SJCRH30 (cell line): ENCODE results near the gene MYO18B. TPM values are rescaled to one million over a fixed set of nuclear protein-coding genes. Genes with fewer than 3 reads are reported as not detected.

ENCODE experiments used
- DNase-seq, 2 experiments: peaks; one replicate each; pipeline ENCODE4 v3.0.0-alpha.2; 2015 to 2020
- H3K27ac ChIP-seq: fragments of 250-450 bp; sonication (Bioruptor Pico); 2 replicates; pipeline ENCODE4 v1.5.1; 2020; ENCODE audit warnings: mild to moderate bottlenecking, moderate library complexity
- H3K27me3 ChIP-seq: fragments of 250-450 bp; sonication (Bioruptor Pico); 2 replicates; pipeline ENCODE4 v1.5.1; 2020; ENCODE audit warnings: mild to moderate bottlenecking, moderate library complexity
- H3K36me3 ChIP-seq: fragments of 250-450 bp; sonication (Bioruptor Pico); 2 replicates; pipeline ENCODE4 v1.5.1; 2020; ENCODE audit warnings: mild to moderate bottlenecking, moderate library complexity
- H3K4me1 ChIP-seq: fragments of 250-450 bp; sonication (Bioruptor Pico); 2 replicates; pipeline ENCODE4 v1.5.1; 2020; ENCODE audit warnings: mild to moderate bottlenecking, moderate library complexity
- H3K4me3 ChIP-seq: fragments of 250-450 bp; sonication (Bioruptor Pico); 2 replicates; pipeline ENCODE4 v1.5.1; 2020; ENCODE audit warnings: mild to moderate bottlenecking, moderate library complexity
- H3K9me3 ChIP-seq: fragments of 250-450 bp; sonication (Bioruptor Pico); replicated peaks from 2 replicates; pipeline ENCODE4 v1.5.1; 2020; ENCODE audit warnings: mild to moderate bottlenecking, moderate library complexity
- total RNA-seq: library from RNA; depleted of rRNA; stranded (reverse); fragments of >200 nt; shearing (Covaris generic); gene quantifications from 2 replicates; pipeline ENCODE4 v1.2.3, GENCODE V29; 2014

Gene MYO18B
- total RNA-seq, 1 experiment from 2014 or later: 40.6 TPM

- Histone ChIP-seq H3K36me3 (peaks cover 81% of the 10 kb centered on the region), H3K9me3 (no peaks in the 10 kb centered on the region), H3K27me3 (no peaks in the 10 kb centered on the region), H3K4me3 (no peak overlapping the region), H3K27ac (no peak overlapping the region), H3K4me1 (no peaks in the 10 kb centered on the region)
- DNase-seq: no peak
Measured at GRCh38 chr22:25908755-25909154, 166.8 kb downstream of the MYO18B start.

- H3K9me3 ChIP-seq: no peaks in the 10 kb centered on the region
- no peak overlapping the region for H3K4me3 ChIP-seq
- H3K27ac ChIP-seq: no peak overlapping the region
- no peak for DNase-seq
- no peaks in the 10 kb centered on the region for H3K27me3 ChIP-seq
- no peaks in the 10 kb centered on the region for H3K4me1 ChIP-seq
- H3K36me3 ChIP-seq: peaks cover 72% of the 10 kb centered on the region
Measured at GRCh38 chr22:25909614-25910387, 167.8 kb downstream of the MYO18B start.

- no peaks in the 10 kb centered on the region for H3K27me3 ChIP-seq
- no peaks in the 10 kb centered on the region for H3K9me3 ChIP-seq
- H3K4me3 ChIP-seq: no peak overlapping the region
- H3K36me3 ChIP-seq: peaks cover 67% of the 10 kb centered on the region
- DNase-seq: no peak
- no peak overlapping the region for H3K27ac ChIP-seq
- H3K4me1 ChIP-seq: no peaks in the 10 kb centered on the region
Measured at GRCh38 chr22:25911243-25911972, 169.4 kb downstream of the MYO18B start.

GRCh38 chr22:25919452-25919851 lies 177.5 kb downstream of the MYO18B start:
- peaks cover 55% of the 10 kb centered on the region for H3K36me3 ChIP-seq
- H3K4me3 ChIP-seq: no peak overlapping the region
- H3K9me3 ChIP-seq: no peaks in the 10 kb centered on the region
- no peaks in the 10 kb centered on the region for H3K27me3 ChIP-seq
- no peak for DNase-seq
- H3K4me1 ChIP-seq: no peaks in the 10 kb centered on the region
- no peak overlapping the region for H3K27ac ChIP-seq

- Histone ChIP-seq H3K27ac (no peak overlapping the region), H3K27me3 (no peaks in the 10 kb centered on the region), H3K4me3 (no peak overlapping the region), H3K4me1 (no peaks in the 10 kb centered on the region), H3K9me3 (no peaks in the 10 kb centered on the region), H3K36me3 (peaks cover 57% of the 10 kb centered on the region)
- DNase-seq: no peak
Measured at GRCh38 chr22:25922141-25922540, 180.2 kb downstream of the MYO18B start.

- Histone ChIP-seq H3K36me3 (peaks cover 45% of the 10 kb centered on the region), H3K4me1 (no peaks in the 10 kb centered on the region), H3K9me3 (no peaks in the 10 kb centered on the region), H3K27me3 (no peaks in the 10 kb centered on the region), H3K4me3 (no peak overlapping the region), H3K27ac (no peak overlapping the region)
- DNase-seq: no peak
Measured at GRCh38 chr22:25923914-25924313, 181.9 kb downstream of the MYO18B start.

GRCh38 chr22:25928038-25928437 lies 186.1 kb downstream of the MYO18B start:
- peaks cover 40% of the 10 kb centered on the region for H3K36me3 ChIP-seq
- no peaks in the 10 kb centered on the region for H3K4me1 ChIP-seq
- no peak overlapping the region for H3K4me3 ChIP-seq
- no peak for DNase-seq
- no peaks in the 10 kb centered on the region for H3K9me3 ChIP-seq
- no peaks in the 10 kb centered on the region for H3K27me3 ChIP-seq
- no peak overlapping the region for H3K27ac ChIP-seq

- Histone ChIP-seq H3K27me3 (no peaks in the 10 kb centered on the region), H3K4me1 (no peaks in the 10 kb centered on the region), H3K4me3 (no peak overlapping the region)
Measured at GRCh38 chr22:25929321-25929878, 187.4 kb downstream of the MYO18B start.

GRCh38 chr22:25930083-25930482 lies 188.1 kb downstream of the MYO18B start:
- peaks cover 38% of the 10 kb centered on the region for H3K36me3 ChIP-seq
- no peak for DNase-seq
- H3K4me3 ChIP-seq: no peak overlapping the region
- H3K4me1 ChIP-seq: no peaks in the 10 kb centered on the region
- H3K9me3 ChIP-seq: no peaks in the 10 kb centered on the region
- H3K27me3 ChIP-seq: no peaks in the 10 kb centered on the region
- no peak overlapping the region for H3K27ac ChIP-seq

More at GRCh38 chr22:25929321-25929878, 187.4 kb downstream of the MYO18B start:
- Histone ChIP-seq H3K9me3 (no peaks in the 10 kb centered on the region), H3K27ac (no peak overlapping the region), H3K36me3 (peaks cover 40% of the 10 kb centered on the region)
- no peak for DNase-seq

- Histone ChIP-seq H3K9me3 (no peaks in the 10 kb centered on the region), H3K27ac (no peak overlapping the region), H3K36me3 (peaks cover 33% of the 10 kb centered on the region), H3K4me3 (no peak overlapping the region), H3K27me3 (no peaks in the 10 kb centered on the region), H3K4me1 (no peaks in the 10 kb centered on the region)
- DNase-seq: no peak
Measured at GRCh38 chr22:25930788-25931310, 188.9 kb downstream of the MYO18B start.

- DNase-seq: no peak
- Histone ChIP-seq H3K4me3 (no peak overlapping the region), H3K36me3 (peaks cover 48% of the 10 kb centered on the region), H3K27ac (no peak overlapping the region), H3K9me3 (no peaks in the 10 kb centered on the region), H3K27me3 (no peaks in the 10 kb centered on the region), H3K4me1 (no peaks in the 10 kb centered on the region)
Measured at GRCh38 chr22:25933158-25933788, 191.3 kb downstream of the MYO18B start.

GRCh38 chr22:25935266-25936058 lies 193.5 kb downstream of the MYO18B start:
- peaks cover 62% of the 10 kb centered on the region for H3K36me3 ChIP-seq
- no peak overlapping the region for H3K27ac ChIP-seq
- no peak for DNase-seq
- peaks cover 3% of the 10 kb centered on the region; the same call in 1 of the 2 replicates for H3K4me1 ChIP-seq
- H3K9me3 ChIP-seq: no peaks in the 10 kb centered on the region
- H3K27me3 ChIP-seq: no peaks in the 10 kb centered on the region
- no peak overlapping the region for H3K4me3 ChIP-seq

GRCh38 chr22:25938151-25938550 lies 196.2 kb downstream of the MYO18B start:
- Histone ChIP-seq H3K4me3 (no peak overlapping the region), H3K27me3 (no peaks in the 10 kb centered on the region), H3K27ac (no peak overlapping the region), H3K4me1 (peaks cover 27% of the 10 kb centered on the region), H3K36me3 (peaks cover 51% of the 10 kb centered on the region), H3K9me3 (no peaks in the 10 kb centered on the region)
- no peak for DNase-seq

- Histone ChIP-seq H3K9me3 (no peaks in the 10 kb centered on the region), H3K27ac (no peak overlapping the region), H3K36me3 (peaks cover 44% of the 10 kb centered on the region), H3K4me3 (no peak overlapping the region), H3K27me3 (no peaks in the 10 kb centered on the region), H3K4me1 (peaks cover 30% of the 10 kb centered on the region)
- DNase-seq: no peak
Measured at GRCh38 chr22:25939384-25939783, 197.4 kb downstream of the MYO18B start.
